Left ventricle myocardium inferior (tissue), 1 donor: ENCODE data around the gene RANBP17. TPM values are rescaled to one million over a fixed set of nuclear protein-coding genes. Genes with fewer than 3 reads are reported as not detected.

Experiments used
- DNase-seq: peaks from one replicate; pipeline ENCODE4 v3.0.0-alpha.2; 2020
- H3K27ac ChIP-seq: fragments of 200-600 bp; replicated peaks from 2 replicates; pipeline ENCODE4 v1.8.0; 2021
- H3K27me3 ChIP-seq: fragments of 200-600 bp; 2 replicates; pipeline ENCODE4 v1.8.0; 2021; ENCODE audit warnings: low read depth
- H3K36me3 ChIP-seq: fragments of 200-600 bp; 2 replicates; pipeline ENCODE4 v1.8.0; 2021
- H3K4me1 ChIP-seq: fragments of 200-600 bp; 2 replicates; pipeline ENCODE4 v1.8.0; 2021
- H3K4me3 ChIP-seq: fragments of 200-600 bp; 2 replicates; pipeline ENCODE4 v1.8.0; 2021; ENCODE audit warnings: mild to moderate bottlenecking, moderate library complexity
- H3K9me3 ChIP-seq: fragments of 200-600 bp; replicated peaks from 2 replicates; pipeline ENCODE4 v1.8.0; 2021
- CTCF ChIP-seq: fragments of 200-600 bp; IDR thresholded peaks from 2 replicates; pipeline ENCODE4 v1.8.0; 2021; ENCODE audit warnings: antibody characterized with exemption, mild to moderate bottlenecking, borderline replicate concordance
- intact Hi-C: fragments of 100-400 bp; cut with micrococcal nuclease; formaldehyde crosslinking; loops from one replicate; pipeline ENCODE4 v1.11.0; 2022
- total RNA-seq: library from RNA; stranded (reverse); fragmentation: NEBNext Ultra II Directional; extraction: Animal tissue kit (Norgen Biotek cat#: 25700); gene quantifications from one replicate; pipeline ENCODE4 v1.2.1, GENCODE V29; 2021
- donor health status: DM: no; HTN: yes; CAD: no; lungs with severe emphysema.

Gene RANBP17
- total RNA-seq, 1 donor from 2014 or later: 6.5 TPM

DNA sequence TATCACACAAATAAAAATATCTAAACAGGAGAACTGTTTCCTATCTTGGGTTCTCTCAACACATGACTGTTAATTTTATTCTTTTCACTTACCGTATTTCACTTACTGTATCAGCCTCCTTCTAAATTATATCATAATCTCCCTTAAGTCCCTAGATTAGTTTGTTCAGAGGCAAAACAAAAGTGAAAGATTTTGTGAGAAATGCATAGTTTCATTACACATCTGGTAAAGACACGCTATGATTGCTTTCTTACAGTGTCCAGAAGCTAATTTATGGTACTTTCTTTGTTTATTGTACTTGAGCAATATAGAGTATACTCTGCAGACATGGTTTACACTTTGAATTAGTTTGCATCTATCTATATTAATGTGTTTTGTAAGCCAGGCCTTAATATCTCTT, 287.5 kb downstream of the RANBP17 start:
- no peak for TF ChIP-seq CTCF
- Histone ChIP-seq H3K4me3 (no peak overlapping the region), H3K4me1 (no peaks in the 10 kb centered on the region), H3K36me3 (no peaks in the 10 kb centered on the region), H3K27ac (no peak overlapping the region), H3K27me3 (no peaks in the 10 kb centered on the region), H3K9me3 (no peaks in the 10 kb centered on the region)
- DNase-seq: no peak
- intact Hi-C loops: no loop called here

- intact Hi-C loops: no loop called here
- Histone ChIP-seq H3K36me3 (no peaks in the 10 kb centered on the region), H3K27ac (no peak overlapping the region), H3K4me3 (no peak overlapping the region), H3K9me3 (no peaks in the 10 kb centered on the region), H3K27me3 (no peaks in the 10 kb centered on the region), H3K4me1 (no peaks in the 10 kb centered on the region)
- TF ChIP-seq CTCF: no peak
- no peak for DNase-seq
Measured at GRCh38 chr5:171149772-171150171, 288.0 kb downstream of the RANBP17 start.

DNA sequence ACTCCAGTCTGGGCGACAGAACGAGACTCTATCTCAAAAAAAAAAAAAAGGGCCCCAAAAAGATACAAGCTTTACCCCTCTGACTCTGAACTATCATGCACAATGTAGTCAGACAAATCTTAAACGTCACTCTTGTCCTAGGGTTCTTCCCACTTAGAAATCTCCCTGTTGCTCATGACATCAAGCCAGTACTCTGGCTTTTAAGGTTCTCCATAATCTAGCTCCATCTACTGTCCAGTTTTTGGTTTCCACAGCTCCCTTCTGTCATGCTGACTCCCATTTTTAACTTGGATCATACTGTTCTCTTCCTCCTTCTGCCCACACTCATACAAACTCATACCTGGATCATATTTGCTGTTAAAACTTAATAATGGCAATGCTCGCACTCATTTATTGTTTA, 290.6 kb downstream of the RANBP17 start:
- H3K4me1 ChIP-seq: no peaks in the 10 kb centered on the region
- H3K4me3 ChIP-seq: no peak overlapping the region
- no peak for DNase-seq
- H3K9me3 ChIP-seq: no peaks in the 10 kb centered on the region
- no peak overlapping the region for H3K27ac ChIP-seq
- H3K27me3 ChIP-seq: no peaks in the 10 kb centered on the region
- no peak for TF ChIP-seq CTCF
- intact Hi-C loops: no loop called here
- no peaks in the 10 kb centered on the region for H3K36me3 ChIP-seq

GRCh38 chr5:171155621-171156020, 293.8 kb downstream of the RANBP17 start:
- no peak for DNase-seq
- no peak overlapping the region for H3K4me3 ChIP-seq
- TF ChIP-seq CTCF: no peak
- H3K36me3 ChIP-seq: no peaks in the 10 kb centered on the region
- no peaks in the 10 kb centered on the region for H3K9me3 ChIP-seq
- H3K27me3 ChIP-seq: no peaks in the 10 kb centered on the region
- intact Hi-C loops: no loop called here
- no peak overlapping the region for H3K27ac ChIP-seq
- no peaks in the 10 kb centered on the region for H3K4me1 ChIP-seq

DNA sequence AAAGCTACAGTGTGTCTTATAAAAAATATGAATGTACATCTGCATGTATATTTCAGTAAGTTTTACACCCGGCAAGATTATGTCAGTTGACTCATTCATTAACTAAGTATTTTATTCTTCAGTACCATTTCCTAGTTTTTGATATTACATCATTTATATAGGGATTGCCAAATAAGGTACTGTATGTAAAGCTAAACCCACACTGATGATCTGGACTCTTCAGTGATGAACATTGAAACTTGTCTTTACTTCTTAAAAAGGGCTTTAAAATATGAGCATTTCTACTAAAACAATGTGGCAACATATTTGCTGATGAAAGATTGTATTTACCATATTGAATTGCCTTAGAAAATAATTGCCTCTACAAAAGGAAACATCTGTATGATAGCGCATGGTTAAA, 295.5 kb downstream of the RANBP17 start:
- H3K4me1 ChIP-seq: no peaks in the 10 kb centered on the region
- DNase-seq: no peak
- H3K36me3 ChIP-seq: no peaks in the 10 kb centered on the region
- H3K9me3 ChIP-seq: no peaks in the 10 kb centered on the region
- H3K4me3 ChIP-seq: no peak overlapping the region
- H3K27me3 ChIP-seq: no peaks in the 10 kb centered on the region
- intact Hi-C loops: no loop called here
- no peak for TF ChIP-seq CTCF
- H3K27ac ChIP-seq: no peak overlapping the region

DNA sequence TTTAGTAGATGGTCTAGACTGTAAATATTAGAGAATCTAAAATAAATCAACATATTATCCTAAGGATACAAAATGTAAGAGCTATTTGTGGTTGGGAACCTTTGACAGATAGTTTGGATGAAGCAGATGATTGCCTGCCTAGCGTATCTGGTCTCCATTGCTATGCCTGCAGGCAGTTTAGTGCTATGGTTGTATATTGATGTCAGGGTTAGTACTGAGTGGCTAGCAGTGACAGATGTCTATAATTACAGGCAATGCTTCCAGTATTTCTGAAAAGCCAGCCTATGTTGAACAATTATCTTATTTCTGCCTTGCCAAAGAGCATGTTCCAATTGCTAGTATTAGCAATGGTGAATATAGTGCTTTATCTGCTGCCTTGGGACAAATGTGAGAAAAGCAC, 296.0 kb downstream of the RANBP17 start:
- intact Hi-C loops: no loop called here
- TF ChIP-seq CTCF: no peak
- Histone ChIP-seq H3K27ac (no peak overlapping the region), H3K9me3 (no peaks in the 10 kb centered on the region), H3K4me1 (no peaks in the 10 kb centered on the region), H3K36me3 (no peaks in the 10 kb centered on the region), H3K27me3 (no peaks in the 10 kb centered on the region), H3K4me3 (no peak overlapping the region)
- no peak for DNase-seq
